ENCODE data around the gene SLC66A1.

SLC66A1 gene

DNA sequence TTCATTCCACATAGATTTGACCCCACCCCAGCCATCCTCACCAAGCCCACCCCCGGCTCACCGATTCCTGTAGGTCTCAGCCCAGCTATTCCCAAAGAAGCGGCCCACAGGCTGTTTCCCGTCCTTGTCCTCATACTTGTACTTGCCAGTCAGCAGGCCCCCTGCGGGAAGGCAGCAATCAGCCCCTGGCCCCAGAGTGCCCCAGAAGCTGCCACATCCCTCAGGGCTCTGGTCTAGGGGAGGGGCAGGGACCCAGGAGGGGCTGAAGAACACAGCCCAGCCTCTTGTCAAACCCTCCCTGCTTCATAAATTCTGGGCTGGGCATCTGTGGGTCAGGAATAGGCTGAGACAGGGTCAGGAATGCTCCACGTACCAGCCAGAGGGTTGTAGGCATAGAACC, 5.2 kb upstream of the SLC66A1 start:
- DNase-seq: no peak

DNA sequence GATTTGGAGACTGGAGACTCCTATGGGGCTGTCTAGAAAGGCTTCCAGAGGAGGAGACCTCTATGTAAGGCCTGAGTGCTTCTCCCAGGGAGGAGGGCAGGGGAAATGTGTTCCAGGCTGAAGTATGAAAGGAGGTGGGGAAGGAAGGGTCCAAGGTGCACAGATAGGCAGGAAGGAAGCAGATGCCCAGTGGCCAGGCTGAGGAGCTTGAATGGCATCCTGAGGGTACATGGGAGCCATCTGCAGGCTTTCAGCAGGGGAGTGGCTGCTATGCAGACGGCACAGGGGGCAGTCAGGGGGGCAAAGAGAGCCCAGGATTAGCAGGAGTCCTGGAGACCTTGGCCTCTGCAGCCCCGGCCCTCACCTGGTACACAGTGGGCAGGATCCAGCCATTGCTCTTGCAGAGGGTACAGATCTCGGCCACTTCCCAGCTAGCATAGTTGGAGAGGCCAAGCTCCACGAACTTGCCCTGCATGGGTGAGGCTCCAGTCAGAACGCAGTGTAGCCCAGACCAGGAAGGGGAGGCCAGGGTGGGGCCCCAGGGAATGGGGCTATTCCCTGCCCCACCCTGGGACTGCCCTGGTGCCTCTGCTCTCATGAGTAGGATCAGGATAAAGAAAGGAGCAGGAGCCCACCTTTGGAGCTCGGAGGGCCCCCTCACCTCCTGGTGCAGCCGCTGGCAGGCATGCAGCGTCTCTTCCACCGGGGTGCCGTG, 4.2 kb upstream of the SLC66A1 start:
- no peak for DNase-seq

DNA sequence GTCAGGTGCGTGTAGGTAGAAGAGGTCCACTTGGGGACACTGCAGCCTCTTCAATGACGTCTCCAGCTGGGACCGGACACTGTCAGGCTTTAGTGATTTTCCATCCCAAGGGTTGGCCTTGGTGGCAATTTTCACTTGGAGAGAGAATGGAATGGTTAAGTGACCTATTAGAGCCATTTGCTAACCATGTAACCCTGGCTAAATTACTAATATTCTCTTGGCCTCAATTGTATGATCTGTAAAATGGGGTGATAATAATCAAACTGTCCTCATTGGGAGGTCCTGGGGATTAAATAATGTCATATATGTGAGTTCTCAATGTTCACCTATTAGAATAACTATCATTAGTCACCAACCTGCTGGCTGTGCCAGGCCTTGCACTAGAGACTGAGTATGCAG, 3.6 kb upstream of the SLC66A1 start:
- DNase-seq: no peak

DNA sequence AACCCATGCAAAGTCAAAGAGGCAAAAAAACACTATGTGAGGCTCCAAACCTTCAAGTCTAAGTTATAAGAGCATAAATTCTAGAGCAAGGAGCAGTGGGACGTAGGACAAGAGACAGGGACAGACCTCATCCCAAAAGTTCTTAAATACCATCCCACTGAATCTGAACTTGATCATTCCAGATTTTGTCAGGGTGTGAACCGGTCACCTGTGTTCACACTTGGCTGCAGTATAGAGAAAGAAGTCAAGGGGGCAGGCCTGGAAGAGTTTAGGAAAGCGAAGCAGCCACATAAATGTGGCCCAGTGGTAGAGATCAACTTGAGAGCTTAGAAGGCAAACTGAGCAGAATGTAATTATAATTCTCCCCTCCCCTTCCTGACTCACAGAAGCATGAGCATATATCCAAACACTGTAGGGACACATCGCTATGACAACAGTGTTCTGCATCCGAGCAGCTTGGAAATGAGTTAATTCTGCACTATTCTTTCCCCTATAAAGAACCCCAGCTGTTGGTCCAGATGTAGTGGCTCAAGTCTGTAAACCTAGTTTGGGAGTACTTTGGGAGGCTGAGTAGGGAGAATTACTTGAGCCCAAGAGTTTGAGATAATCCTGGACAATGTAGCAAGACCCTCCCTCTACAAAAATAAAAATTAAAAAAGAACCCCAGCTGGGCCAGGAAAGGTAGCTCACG, 2.9 kb upstream of the SLC66A1 start:
- no peak for DNase-seq

DNA sequence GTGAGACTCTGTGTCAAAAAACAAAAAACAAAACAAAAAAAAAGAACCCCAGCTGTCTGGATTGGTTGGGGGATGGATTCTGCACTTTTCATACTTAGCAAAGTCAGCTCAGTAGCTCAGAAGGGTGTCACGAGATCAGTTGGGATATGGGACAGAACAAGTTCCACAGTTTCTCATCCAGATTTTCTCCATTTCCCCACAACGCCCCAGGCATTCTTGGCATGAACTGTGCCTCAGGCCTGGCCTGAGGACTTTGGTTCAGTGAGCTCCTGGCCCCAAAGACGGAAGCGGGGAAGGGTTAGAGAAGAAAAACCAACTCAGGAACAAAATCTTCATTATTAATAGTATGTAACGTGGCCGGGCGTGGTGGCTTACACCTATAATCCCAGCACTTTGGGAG, 2.1 kb upstream of the SLC66A1 start:
- DNase-seq: no peak

DNA sequence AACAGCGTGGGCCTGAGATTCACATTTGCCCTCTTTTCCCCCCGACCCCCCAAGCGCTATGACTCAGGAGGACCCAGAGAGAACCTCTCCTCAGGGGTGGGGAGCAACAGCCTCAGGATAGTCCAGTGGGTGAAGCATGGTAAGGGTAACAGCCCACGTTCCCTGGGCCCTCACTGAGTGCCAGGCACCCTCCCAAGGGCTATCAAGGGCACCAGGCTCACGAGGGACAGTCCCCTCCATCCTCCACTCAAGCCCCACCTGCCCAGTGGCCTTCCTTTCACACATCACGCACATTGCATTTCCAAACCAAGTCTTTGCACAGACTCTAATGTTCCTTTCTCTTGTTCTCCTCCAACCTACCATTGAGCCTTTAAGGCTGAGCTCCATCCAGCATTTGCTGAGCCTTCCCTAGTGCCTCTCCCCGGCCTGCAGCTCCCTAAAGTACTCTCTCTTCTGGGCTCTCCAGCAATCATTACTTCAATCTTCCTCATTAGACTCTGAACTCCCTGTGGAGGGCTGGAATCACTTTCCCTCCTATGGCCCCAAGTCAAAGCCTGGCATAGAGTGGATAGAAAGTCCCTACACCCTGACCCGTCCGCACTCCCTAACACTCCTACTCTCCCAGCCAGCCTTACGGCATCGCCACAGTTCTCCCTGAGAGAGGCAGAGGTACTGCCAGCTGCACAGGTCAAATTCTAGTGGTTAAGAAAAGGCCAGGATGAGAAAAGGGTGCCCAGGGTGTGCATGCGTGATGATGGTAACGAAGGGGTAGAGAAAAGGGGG, 1.2 kb upstream of the SLC66A1 start:
- DNase-seq: no peak

DNA sequence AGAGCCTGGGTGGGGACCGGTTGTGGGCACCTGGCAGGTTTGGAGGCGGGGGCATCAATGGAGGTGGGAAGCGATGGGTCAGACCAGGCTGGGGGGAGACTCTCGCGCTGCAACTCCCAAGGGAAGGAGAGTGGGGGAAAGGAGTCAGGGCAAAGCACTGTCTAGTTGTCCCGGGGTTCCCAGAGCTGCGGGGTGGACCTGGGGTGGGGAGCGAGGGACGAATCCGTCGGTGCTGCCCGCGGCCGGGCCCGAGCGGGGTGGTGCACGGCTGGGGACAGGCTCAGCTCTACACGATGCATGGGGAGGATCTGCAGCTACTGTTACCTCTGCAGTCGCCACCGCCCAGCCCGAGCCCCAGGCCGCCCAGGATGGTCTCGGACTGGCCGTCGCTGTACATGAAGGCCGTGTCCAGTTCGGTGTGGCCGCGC, 609 bp upstream of the SLC66A1 start:
- peak; percentile 40 for DNase-seq

DNA sequence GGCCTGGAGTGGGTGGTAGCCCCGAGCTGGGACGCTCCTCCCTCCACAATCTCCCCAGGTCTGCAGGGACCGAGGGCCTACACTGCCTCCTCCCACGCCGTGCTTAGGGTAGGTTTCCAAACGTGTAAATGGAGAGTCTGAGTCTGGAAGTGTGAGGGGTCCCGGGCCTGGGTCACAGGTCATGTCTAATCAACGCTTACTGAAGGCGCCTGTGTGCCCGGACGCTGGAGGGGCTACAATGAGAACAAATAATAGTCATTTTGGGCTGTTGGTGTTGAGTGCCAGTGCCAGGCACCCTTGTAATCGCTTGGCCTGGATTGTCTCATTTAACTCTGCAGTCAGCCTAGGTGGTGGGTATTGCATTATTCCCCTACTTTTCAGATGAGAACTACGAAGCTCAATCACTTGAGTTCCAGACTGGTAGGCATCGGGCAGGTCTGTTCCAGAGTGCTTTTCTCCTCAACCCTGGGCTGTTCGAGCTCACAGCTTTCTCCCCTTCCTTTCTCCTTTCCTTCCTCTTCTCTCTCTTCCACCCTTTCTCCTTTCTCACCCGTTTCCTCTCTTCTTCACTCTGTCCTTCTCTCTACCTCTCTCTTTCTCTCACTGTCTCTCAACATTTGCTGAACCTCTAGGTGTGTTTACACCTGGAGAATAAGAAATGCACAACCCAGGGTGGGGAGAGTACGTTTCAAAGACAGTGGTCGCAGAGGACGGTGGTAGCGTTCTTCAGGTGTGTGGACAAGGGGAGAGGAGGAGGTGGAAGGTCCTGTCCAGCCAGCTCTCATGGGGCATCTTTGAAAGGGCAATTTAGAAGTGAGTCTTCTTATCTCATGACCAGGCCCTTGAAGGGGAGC, 883 bp downstream of the SLC66A1 start:
- DNase-seq: no peak

DNA sequence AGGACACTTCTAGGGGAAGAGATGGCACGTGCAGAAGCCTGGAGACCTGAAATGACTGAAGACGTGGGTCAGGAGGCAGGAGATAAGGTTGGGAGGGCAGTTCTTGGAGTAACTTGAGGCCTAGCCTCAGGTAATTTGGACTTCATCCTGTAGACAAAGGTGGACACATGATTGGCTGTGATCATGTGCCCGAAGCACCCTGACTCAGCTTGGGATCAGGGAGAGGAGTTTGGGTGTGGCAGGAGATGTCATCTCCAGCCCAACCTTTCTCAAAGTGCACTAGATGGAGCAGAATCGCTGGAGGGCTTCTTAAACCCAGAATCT, 1.5 kb downstream of the SLC66A1 start:
- DNase-seq: no peak

DNA sequence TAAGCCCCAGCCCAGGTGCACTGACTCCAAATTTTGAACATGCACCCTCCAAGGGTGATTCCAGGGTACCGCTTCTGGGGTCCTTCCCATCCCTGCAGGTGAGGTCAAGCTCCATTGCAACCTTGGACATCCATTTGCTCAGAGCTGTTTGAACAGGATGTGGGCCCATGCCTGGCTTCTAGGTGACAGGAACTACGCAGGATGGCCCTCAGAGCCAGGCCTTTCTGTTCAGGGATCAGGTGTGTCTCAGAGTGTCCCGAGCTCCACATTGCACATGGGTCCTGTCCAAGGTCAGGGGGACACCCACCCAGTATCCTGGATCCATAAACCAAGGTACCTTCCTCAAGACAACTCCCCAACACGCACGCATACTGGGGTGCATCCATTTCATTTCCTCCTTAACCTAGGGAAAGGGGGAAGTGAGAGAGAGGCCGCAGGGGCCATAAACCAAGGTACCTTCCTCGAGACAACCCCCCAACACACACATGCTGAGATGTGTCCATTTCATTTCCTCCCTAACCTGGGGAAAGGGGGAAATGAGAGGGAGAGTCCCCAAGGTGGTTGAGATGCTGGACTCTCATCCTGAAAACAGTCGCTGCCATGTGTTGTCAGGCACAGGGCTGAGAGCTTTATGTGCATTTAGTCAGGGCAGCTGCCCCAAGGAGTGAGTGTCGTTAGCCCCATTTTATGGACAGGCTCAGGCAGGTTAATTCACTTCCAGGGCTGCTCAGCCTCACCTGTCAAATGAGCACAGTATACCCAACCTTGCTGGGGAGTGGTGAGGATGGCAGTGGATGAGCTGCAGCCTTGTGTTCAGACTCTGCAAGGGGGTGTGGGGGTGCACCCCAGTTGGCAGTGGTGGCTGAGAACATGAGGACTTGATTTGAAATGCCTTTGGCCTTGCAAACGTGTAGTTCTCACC, 2.1 kb downstream of the SLC66A1 start:
- no peak for DNase-seq

DNA sequence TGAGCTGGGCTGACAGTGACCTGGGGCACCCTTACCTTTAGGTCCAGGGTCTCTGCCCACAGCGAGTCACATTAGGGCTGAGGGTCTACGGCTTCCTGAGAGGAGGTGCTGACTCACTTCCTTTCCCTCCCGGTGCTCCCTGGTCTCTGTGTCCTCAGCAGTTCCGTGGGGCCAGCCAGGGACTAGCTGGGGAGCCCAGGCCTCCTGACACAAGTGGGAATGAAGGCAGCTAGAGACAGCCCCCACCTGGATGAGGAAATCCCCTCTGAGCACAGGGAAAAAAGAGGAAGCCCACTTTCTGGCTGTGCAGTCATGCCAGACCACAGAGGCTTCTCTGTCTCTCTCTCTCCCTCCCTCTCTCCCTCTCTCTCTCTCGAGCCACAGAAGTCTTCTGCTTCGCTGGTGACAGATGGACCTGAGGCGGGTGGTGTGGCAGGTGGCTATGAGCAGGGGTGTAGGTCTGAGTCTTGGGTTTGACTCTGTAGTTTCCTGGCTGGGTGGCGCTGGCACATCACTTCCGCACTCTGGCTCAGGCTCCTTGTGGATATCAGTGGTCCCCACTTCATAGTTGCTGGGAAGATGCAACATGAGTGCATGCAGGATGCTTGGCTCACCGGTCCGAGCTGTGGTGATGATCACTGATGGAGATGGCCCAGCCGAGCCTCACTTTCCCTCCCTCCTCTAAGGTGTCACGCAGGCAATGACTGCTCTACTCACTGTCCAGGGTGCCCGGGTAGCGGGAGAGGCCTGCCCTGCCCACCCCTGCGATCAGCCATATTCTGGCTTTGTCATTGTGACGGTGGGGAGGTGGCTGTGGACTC, 3.5 kb downstream of the SLC66A1 start:
- DNase-seq: no peak

DNA sequence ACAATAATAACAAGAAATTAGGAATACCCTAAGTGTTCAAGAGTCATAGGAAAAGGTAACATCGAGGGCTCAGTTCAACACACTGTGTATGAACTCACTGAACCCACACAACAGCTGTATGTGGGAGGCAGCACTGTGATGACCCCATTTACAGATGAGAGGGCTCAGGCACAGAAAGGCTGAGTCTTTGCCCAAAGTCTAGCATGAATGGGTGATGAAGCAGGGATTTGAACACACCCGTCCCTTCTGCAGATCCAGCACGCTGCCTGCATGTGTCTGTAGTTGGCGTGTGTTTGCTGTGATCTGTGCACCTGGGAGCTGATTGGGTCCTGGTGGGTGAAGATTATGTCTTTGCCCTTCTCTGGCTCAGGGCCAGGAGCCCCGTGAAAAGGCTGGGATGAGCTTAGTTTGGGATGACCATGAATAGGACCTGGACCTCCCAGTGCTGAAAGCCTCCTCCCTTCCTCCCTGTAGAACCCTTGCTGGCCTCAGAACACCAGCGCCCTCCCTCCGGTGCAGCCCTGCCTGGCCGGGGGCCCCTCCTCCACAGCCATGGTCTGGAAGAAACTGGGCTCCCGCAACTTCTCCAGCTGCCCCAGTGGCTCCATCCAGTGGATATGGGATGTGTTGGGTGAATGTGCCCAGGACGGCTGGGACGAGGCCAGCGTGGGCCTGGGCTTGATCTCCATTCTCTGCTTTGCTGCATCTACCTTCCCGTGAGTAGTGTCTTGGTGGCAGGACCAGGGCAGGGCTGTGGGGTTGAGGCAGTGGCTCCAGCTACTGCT, 5.2 kb downstream of the SLC66A1 start:
- DNase-seq: no peak

DNA sequence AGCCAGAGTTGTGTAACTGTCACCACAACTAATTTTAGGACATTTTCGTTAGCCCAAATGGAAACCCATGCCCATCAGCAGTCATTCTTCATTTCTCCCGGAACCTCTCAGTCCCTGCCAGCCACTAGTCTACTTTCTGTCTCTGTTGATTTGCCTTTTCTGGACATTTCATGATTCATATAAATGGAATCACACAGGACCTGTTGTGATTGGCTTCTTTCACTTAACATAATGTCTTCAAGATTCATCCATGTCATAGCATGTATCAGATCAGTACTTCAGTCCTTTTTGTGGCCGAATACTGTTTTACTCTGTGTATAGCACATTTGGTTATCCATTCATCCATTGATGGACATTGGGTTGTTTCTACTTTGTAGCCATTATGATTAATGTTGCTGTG, 7.1 kb downstream of the SLC66A1 start:
- DNase-seq: no peak

DNA sequence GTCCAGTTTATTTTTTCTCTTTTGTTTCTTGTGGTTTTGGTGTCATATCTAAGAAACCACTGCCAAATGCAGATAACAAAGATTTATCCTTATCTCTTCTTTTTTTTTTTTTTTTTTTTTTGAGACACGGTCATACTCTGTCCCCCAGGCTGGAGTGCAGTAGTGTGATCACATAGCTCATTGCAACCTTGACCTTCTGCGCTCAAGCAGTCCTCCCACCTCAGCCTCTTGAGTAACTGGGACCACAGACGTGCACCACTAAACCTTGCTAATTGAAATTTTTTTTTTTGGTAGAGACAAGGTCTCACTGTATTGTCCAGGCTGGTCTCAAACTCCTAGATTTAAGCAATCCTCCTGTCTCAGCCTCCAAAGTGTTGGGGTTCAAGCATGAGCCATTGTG, 8.9 kb downstream of the SLC66A1 start:
- no peak for DNase-seq

DNA sequence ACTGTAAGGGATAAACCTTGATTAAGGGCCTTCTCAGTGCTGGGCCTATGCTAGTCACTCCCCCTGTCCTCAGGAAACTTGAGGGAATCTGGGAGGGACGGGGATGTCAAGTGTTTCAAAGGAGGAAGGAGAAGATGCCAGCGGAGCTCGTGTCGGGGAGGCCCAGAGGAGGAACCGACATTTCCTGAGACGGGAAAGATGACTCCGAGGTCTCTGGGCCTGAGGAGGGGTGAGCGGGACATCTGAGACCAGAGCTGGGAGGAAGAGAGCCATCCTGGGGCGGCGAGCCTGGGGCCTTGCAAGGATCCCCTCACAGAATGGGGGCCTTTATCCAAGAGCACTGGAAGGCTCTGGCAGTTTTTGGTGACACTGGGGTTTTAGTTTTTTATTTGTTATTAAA, 10.4 kb downstream of the SLC66A1 start:
- DNase-seq: no peak

DNA sequence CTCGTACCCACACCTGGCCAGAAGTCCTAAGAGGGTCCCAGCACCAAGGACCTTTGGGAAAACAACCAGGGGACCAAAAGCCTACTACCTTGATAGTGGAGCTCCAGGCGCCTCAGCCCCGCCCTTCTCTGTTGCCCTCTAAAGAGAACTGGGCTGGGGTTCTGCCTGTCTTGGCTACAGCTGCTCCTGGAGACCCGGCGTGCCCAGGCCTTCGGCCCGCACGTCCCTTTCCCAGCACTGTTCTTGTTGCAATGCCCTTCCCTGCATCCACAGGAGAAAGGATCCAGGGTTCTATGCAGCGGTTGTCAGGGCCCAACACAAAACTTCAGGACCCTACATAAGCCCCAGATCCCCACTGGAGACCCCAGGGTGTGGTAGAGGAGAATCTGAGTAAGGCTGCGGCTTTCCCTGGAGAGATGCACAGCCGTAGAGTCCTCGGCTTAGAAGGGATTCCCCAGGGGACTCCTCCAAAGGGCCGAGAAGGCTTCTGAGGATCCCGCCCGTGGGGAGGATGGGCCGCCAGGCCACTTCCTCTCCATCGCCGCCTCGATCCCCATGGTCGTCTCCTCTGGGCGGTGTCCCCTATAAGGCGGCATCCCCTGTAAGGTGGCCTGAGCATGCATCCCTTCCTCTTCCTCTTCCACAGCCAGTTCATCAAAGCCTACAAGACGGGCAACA, 12.0 kb downstream of the SLC66A1 start:
- no peak for DNase-seq

DNA sequence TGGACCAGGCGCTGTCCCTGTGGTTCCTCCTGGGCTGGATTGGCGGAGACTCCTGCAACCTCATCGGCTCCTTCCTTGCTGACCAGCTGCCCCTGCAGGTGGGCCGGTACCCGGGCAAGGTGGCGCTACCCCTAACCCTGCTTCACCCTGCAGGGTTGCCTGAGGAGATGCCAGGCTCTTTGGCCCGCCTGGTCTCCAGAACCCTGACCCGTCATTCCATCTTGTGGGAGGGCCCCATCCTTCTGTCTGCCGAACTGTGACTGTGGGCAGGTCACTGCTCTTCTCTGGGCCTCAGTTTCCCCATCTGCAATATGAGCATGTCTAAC, 12.5 kb downstream of the SLC66A1 start:
- no peak for DNase-seq

DNA sequence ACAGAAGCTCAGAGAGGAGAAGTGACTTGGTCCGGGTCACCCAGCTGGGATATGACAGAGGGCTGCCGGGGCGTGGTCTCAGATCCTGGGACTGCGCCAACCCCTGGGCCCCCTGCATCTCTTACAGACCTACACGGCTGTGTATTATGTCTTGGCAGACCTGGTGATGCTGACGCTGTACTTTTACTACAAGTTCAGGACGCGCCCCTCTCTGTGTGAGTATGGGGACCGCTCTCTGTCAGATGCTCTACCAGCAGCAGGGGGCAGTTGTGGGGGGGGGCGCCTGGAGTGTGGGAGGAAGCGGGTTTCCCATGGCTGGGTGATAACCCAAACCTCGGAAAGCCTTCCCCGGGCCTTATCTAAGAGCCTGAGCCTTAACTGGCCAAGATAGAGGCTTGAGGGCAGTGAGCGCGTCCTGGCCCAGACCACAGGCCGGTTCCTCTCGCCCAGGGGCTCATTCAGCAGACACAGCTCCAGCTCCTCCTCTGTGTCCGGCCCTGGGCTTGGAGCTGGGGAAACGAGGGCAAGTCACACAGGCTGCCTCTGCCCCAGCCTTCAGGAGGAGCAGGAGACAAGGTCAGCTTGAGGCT, 13.3 kb downstream of the SLC66A1 start:
- DNase-seq: no peak

DNA sequence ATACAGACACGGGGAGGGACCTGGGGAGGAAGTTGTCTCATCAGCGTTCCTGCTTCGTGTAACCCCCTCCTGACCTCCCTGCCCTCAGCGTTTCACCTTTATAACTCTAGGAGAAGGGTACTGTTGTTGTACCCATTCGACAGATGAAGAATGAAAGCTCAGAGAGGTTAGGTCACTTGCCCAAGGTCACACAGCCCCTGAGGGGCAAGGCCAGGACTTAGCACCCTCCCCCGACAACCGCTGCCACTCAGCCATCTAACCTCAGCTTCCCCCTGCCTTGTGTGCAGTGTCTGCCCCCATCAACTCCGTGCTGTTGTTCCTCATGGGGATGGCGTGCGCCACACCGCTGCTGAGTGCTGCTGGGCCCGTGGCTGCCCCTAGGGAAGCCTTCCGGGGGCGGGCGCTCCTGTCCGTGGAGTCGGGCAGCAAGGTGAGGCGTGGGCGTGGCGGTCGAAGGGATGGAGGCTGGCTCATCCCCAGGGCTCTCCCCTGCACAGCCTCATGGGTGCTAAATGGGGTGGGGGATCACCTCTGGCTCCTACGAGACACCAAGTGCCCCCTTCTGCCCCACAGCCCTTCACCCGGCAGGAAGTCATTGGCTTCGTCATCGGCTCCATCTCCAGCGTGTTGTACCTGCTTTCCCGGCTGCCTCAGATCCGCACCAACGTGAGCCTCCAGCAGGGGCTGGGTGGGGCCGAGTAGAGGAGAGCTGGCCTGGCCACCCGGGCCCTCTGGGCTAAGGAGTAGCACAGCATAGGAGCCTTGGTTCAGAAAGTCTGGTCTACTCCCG, 14.0 kb downstream of the SLC66A1 start:
- DNase-seq: no peak
